Activated T-helper 2 cell treated with anti-CD3 and anti-CD28 coated beads, Interferon-gamma antibody, Interleukin-2, Interleukin-4, amounts not matched to agents 10 μg/mL and 5 μg/mL and 100 μg/mL, durations not matched to agents 14 hours and 24 hours and 36 hours (primary cell): ENCODE measurements around the gene TTC39A. TPM values are rescaled to one million over a fixed set of nuclear protein-coding genes. Genes with fewer than 3 reads are reported as not detected.

Experiments
- DNase-seq: peaks from one replicate; pipeline ENCODE4 v3.0.0; 2021; ENCODE audit warnings: low spot score
- H3K27ac Mint-ChIP-seq: one replicate; pipeline ENCODE4 v1.8.0; 2021; ENCODE audit warnings: mixed read lengths
- H3K27me3 Mint-ChIP-seq: one replicate; pipeline ENCODE4 v1.8.0; 2021; ENCODE audit warnings: low read depth, mixed read lengths
- H3K36me3 Mint-ChIP-seq: one replicate; pipeline ENCODE4 v1.8.0; 2021; ENCODE audit warnings: low read depth, mixed read lengths
- H3K4me1 Mint-ChIP-seq: one replicate; pipeline ENCODE4 v1.8.0; 2021; ENCODE audit warnings: low read depth, mixed read lengths
- H3K4me3 Mint-ChIP-seq: one replicate; pipeline ENCODE4 v1.8.0; 2021; ENCODE audit warnings: low read depth, mild to moderate bottlenecking, moderate library complexity, mixed read lengths
- H3K9me3 Mint-ChIP-seq: one replicate; pipeline ENCODE4 v1.8.0; 2021; ENCODE audit warnings: mixed read lengths
- intact Hi-C: fragments of 100-400 bp; cut with micrococcal nuclease; formaldehyde crosslinking; loops from one replicate; pipeline ENCODE4 v1.15.1; 2023
- total RNA-seq: library from RNA; stranded (reverse); gene quantifications from 2 replicates; pipeline ENCODE4 v1.2.3, GENCODE V29; 2022

Gene TTC39A
- total RNA-seq, 1 donor from 2014 or later = 0.41 TPM

GRCh38 chr1:51297401-51298321, 32.7 kb downstream of the TTC39A start:
- peak overlapping the region; percentile 41 for H3K4me3 Mint-ChIP-seq
- peak overlapping the region; percentile 56 for H3K27ac Mint-ChIP-seq
- intact Hi-C loops = loop anchor here (2.0 kb wide), 1 partner anchor 105 kb away; no protein-coding TSS in a partner anchor
- no peaks in the 10 kb centered on the region for H3K9me3 Mint-ChIP-seq
- DNase-seq = no peak
- H3K36me3 Mint-ChIP-seq = no peaks in the 10 kb centered on the region
- peaks cover 42% of the 10 kb centered on the region for H3K4me1 Mint-ChIP-seq
- no peaks in the 10 kb centered on the region for H3K27me3 Mint-ChIP-seq

- Mint-ChIP-seq H3K36me3 (no peaks in the 10 kb centered on the region), H3K4me3 (peak overlapping the region; percentile 41), H3K27ac (peak overlapping the region; percentile 51), H3K27me3 (no peaks in the 10 kb centered on the region), H3K4me1 (peaks cover 38% of the 10 kb centered on the region), H3K9me3 (no peaks in the 10 kb centered on the region)
- DNase-seq = peak; percentile 70
- intact Hi-C loops = loop anchor here (1.0 to 2.0 kb wide), 2 partner anchors 60 to 104 kb away; partner anchors contain the start of gene RNF11
Measured at GRCh38 chr1:51296383-51297357, 33.7 kb downstream of the TTC39A start.

- Mint-ChIP-seq H3K27ac (no peak overlapping the region), H3K4me3 (no peak overlapping the region), H3K36me3 (no peaks in the 10 kb centered on the region), H3K27me3 (no peaks in the 10 kb centered on the region), H3K9me3 (no peaks in the 10 kb centered on the region), H3K4me1 (peaks cover 34% of the 10 kb centered on the region)
- no peak for DNase-seq
- intact Hi-C loops = loop anchor here (1.0 to 2.0 kb wide), 2 partner anchors 60 to 103 kb away; partner anchors contain the start of gene RNF11
Measured at GRCh38 chr1:51295926-51296325, 34.4 kb downstream of the TTC39A start.

GRCh38 chr1:51294566-51295184, 35.7 kb downstream of the TTC39A start:
- Mint-ChIP-seq H3K36me3 (no peaks in the 10 kb centered on the region), H3K27ac (no peak overlapping the region), H3K4me3 (no peak overlapping the region), H3K4me1 (peaks cover 28% of the 10 kb centered on the region), H3K9me3 (no peaks in the 10 kb centered on the region), H3K27me3 (no peaks in the 10 kb centered on the region)
- intact Hi-C loops = no loop called here
- no peak for DNase-seq

GRCh38 chr1:51293898-51294515, 36.4 kb downstream of the TTC39A start:
- H3K4me1 Mint-ChIP-seq = peaks cover 28% of the 10 kb centered on the region
- H3K27ac Mint-ChIP-seq = peak overlapping the region; percentile 18

GRCh38 chr1:51290489-51290847, 39.9 kb downstream of the TTC39A start:
- intact Hi-C loops = no loop called here
- Mint-ChIP-seq H3K27me3 (no peaks in the 10 kb centered on the region), H3K27ac (no peak overlapping the region), H3K4me3 (no peak overlapping the region), H3K4me1 (peaks cover 29% of the 10 kb centered on the region), H3K9me3 (no peaks in the 10 kb centered on the region), H3K36me3 (peaks cover 5% of the 10 kb centered on the region)
- no peak for DNase-seq

More at GRCh38 chr1:51293898-51294515, 36.4 kb downstream of the TTC39A start:
- H3K27me3 Mint-ChIP-seq = no peaks in the 10 kb centered on the region
- H3K4me3 Mint-ChIP-seq = no peak overlapping the region
- no peaks in the 10 kb centered on the region for H3K36me3 Mint-ChIP-seq
- intact Hi-C loops = no loop called here
- no peak for DNase-seq
- no peaks in the 10 kb centered on the region for H3K9me3 Mint-ChIP-seq

GRCh38 chr1:51289676-51290488, 40.5 kb downstream of the TTC39A start:
- Mint-ChIP-seq H3K36me3 (peaks cover 8% of the 10 kb centered on the region), H3K4me3 (no peak overlapping the region), H3K27me3 (no peaks in the 10 kb centered on the region), H3K4me1 (peaks cover 29% of the 10 kb centered on the region), H3K9me3 (no peaks in the 10 kb centered on the region), H3K27ac (no peak overlapping the region)
- DNase-seq = no peak
- intact Hi-C loops = loop anchor here (5.0 to 10.0 kb wide), 2 partner anchors 155 to 318 kb away; partner anchors contain the start of gene CDKN2C

GRCh38 chr1:51288578-51288977, 41.8 kb downstream of the TTC39A start:
- DNase-seq = no peak
- Mint-ChIP-seq H3K27ac (no peak overlapping the region), H3K36me3 (peaks cover 14% of the 10 kb centered on the region), H3K4me3 (no peak overlapping the region), H3K9me3 (no peaks in the 10 kb centered on the region), H3K27me3 (no peaks in the 10 kb centered on the region), H3K4me1 (peaks cover 36% of the 10 kb centered on the region)
- intact Hi-C loops = loop anchor here (5.0 to 10.0 kb wide), 2 partner anchors 156 to 316 kb away; partner anchors contain the start of gene CDKN2C

GRCh38 chr1:51287966-51288365, 42.4 kb downstream of the TTC39A start:
- no peaks in the 10 kb centered on the region for H3K9me3 Mint-ChIP-seq
- no peaks in the 10 kb centered on the region for H3K27me3 Mint-ChIP-seq
- H3K4me3 Mint-ChIP-seq = no peak overlapping the region
- DNase-seq = no peak
- peaks cover 41% of the 10 kb centered on the region for H3K4me1 Mint-ChIP-seq
- intact Hi-C loops = loop anchor here (5.0 to 10.0 kb wide), 2 partner anchors 157 to 316 kb away; partner anchors contain the start of gene CDKN2C
- no peak overlapping the region for H3K27ac Mint-ChIP-seq
- H3K36me3 Mint-ChIP-seq = peaks cover 16% of the 10 kb centered on the region

GRCh38 chr1:51285055-51285454, 45.3 kb downstream of the TTC39A start:
- Mint-ChIP-seq H3K27ac (peak overlapping the region; percentile 84), H3K4me3 (peak overlapping the region; percentile 50), H3K36me3 (peaks cover 30% of the 10 kb centered on the region), H3K4me1 (peaks cover 56% of the 10 kb centered on the region), H3K9me3 (no peaks in the 10 kb centered on the region), H3K27me3 (no peaks in the 10 kb centered on the region)
- no peak for DNase-seq
- intact Hi-C loops = loop anchor here (1.0 to 10.0 kb wide), 5 partner anchors 16 to 313 kb away; partner anchors contain the start of genes CDKN2C and RNF11

GRCh38 chr1:51284487-51284954, 45.8 kb downstream of the TTC39A start:
- intact Hi-C loops = loop anchor here (1.0 to 10.0 kb wide), 3 partner anchors 16 to 160 kb away; no protein-coding TSS in a partner anchor
- Mint-ChIP-seq H3K9me3 (no peaks in the 10 kb centered on the region), H3K27me3 (no peaks in the 10 kb centered on the region), H3K27ac (peak overlapping the region; percentile 84), H3K4me3 (no peak overlapping the region), H3K4me1 (peaks cover 58% of the 10 kb centered on the region), H3K36me3 (peaks cover 33% of the 10 kb centered on the region)
- no peak for DNase-seq
